NCI-H82 (cell line): ENCODE data around the gene UBE2G2.
A peak's percentile ranks its signal among the peaks of the same experiment; 100 is the strongest.

ENCODE experiments used
- DNase-seq: peaks from one replicate; lab custom pipeline; 2025; lab: John Stamatoyannopoulos, UW

The UBE2G2 gene

GRCh38 chr21:44750675-44751025 lies 51.0 kb downstream of the UBE2G2 start:
- DNase-seq: no peak

DNA sequence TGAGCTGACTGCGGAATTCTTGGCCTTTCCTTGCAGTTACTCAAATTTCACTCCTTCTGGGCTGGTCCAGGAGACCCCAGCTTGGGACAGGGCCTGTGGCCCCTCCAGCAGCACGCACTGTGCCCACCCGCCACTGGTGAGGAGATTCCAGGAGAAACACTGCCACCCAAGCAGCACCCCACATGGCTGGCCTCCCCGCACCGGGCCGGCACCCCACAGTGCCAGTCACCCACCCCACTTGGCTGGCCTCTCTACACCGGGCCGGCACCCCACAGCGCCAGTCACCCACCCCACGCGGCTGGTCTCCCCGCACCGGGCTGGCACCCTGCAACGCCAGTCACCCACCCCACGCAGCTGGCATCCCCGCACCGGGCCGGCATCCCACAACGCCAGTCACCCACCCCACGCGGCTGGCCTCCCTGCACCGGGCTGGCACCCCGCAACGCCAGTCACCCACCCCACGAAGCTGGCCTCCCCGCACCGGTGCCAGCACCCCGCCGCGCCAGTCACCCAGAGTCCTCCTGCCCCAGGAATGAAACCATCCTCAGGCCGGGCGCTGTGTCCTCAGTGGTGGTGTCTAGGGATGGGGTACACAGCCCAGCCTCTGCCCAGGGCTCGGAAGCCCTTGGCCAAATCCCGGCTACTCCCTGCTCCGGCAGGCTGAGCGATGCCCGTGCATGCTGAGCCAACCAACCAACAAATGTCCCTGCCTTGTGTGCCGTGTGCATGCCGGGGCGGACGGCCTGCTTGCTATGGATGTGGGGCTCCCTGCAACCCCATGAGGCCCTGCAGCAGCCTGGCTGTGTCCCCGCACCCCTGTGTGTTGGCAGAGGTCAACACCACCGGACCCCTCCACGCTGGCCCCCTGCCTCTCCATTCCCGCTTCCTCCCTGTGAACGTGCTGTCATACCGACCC lies 51.6 kb downstream of the UBE2G2 start:
- no peak for DNase-seq

DNA sequence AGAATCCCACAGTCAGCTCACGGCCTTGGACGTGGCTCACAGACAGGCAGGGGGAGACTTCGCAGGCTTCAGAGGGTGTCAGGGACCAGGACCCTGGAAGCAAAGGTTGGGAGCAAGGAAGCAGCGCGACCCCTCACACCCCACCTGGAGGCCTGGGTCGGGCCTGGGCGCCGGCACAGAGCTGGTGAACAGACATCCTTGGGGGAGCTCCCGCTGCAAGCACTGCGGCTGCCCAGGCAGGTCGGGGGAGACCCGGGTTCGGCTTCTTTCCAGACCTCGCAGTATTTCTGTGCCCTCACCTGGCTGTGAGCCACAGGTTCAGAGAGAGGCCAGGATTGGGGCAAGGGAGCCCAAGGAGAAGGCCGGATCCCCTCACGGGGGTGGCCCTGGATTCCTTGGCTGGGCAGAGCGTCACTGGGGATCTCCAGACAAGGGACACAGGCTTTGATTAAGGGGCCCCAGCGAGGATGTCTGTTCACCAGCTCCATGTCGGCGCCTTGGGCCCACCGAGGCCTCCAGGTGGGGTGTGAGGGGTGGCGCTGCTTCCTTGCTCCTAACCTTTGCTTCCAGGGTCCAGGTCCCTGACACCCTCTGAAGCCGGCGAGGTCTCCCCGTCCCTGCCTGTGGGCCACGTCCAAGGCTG lies 52.4 kb downstream of the UBE2G2 start:
- DNase-seq: no peak

GRCh38 chr21:44748621-44749020 lies 53.0 kb downstream of the UBE2G2 start:
- DNase-seq: no peak

DNA sequence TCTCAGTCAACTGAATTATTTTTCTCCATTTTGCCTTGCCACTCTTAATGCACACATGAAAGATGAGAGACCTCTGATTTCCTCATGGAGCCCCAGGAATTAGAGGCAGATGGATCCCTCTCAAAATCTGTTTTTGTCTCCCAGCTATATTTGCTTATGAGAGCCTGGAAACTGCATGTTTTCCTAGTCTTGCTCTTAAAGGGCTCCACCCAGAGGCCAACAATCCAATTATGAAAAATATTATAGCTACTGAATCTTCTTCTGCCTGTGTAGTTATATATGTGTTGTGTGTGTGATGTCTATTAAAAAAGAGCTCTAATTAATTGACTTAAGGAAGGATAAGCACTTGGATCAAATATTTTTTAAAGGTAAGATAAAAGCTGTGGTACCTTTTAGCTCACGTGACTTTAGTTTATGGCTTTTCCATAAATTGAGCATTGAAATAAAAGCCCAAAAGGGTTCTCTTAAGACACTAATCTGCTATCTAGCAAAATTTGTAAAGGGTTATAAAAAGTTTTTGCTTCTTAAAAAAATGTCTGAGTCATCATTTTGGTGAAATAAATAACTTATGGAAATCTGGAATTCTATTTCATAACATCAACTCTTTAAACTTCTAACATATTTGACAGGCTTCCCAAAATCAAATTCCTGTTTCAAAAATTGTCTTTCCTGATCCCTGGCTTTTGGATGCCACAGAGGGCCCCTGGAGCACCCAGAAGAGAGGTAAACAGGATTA lies 59.0 kb downstream of the UBE2G2 start:
- DNase-seq: peak; percentile 86

DNA sequence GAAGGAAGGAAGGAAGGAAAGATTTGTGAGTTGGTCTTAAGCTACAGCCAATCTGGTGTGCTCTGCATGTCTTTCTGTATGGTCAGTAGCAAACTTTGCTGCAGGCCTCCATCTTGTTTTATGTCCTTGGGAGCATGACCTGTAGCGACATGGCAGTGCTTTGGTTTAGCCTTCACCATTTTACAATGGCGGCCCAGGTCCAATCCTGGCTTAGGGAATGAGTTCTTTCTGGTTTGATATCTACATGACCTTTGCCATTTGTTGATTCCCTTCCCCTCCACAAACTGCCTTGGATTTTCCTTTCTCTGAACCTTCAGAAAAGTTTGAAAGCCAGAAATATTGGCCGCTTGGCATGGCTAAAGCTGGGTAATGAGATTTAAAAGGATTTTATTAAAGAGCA lies 59.7 kb downstream of the UBE2G2 start:
- peak; percentile 78 for DNase-seq

DNA sequence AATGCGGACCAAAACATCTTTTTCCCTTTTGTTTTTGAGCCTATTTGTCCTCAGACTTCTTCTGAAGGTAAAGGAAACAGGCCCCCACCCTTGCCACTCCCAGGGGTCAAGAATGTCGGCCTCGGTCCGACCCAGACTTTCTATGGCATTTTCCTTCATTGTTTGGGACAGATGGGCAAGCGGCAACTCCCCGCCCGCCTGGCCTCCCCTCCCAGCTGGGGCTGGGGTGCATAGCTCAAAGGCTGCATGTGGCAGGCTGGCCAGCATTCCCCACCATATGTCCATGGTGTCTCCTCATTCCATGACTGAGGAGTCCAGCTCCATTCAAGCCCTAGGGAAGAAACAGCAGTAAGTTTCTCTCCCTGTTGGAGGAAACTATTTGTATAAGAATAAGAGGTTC lies 60.9 kb downstream of the UBE2G2 start:
- DNase-seq: no peak

GRCh38 chr21:44739316-44739715 lies 62.3 kb downstream of the UBE2G2 start:
- no peak for DNase-seq

DNA sequence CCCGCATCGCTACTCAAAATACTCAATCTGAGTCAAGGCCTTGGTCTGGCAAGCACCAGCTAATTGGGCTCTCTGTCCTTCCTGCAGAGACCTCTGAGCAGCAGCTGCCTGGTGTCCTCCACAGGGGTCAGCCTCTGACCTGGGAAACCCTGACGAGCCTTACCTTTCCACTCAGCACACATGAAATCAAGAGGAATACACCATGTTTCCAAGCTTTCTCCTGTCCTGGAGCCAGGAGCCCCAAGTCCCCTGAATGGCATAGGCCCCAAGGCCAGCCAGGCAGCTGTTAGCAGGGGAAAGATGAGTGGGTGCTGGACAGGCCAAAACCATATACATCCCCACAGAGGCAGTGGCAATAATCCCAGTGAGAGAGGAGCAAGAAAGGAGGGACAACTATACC lies 63.0 kb downstream of the UBE2G2 start:
- DNase-seq: no peak

DNA sequence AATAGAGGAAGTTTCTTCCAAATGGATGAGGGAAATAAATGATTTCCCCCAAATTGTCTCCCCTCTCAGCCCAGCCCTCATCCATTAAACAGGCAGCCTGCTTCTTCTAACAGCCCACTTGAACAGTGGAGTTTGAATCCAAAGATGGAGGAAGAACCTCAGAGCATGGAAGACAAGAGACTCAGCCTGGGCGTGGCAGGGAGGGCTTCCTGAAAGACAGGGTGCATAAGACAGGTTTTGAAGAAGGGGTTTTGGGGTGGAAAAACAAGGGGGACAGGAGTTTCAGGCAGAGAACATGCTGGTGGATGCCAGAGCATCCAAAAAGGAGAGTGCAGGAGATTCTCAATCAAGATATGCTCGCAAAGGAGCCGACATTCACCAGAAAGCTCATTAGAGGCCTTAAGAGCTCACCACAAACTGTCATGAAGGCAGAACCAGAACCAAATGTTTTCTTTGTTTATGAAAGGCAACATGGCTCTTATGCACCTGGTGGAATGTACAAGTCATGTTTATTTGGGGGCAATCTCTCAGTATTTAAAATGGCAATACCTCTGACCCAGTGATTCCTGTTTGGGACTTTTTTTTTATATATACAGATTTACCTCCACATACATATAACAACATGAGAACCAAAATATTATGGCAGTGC lies 63.8 kb downstream of the UBE2G2 start:
- no peak for DNase-seq

GRCh38 chr21:44736291-44737004 lies 65.2 kb downstream of the UBE2G2 start:
- no peak for DNase-seq

DNA sequence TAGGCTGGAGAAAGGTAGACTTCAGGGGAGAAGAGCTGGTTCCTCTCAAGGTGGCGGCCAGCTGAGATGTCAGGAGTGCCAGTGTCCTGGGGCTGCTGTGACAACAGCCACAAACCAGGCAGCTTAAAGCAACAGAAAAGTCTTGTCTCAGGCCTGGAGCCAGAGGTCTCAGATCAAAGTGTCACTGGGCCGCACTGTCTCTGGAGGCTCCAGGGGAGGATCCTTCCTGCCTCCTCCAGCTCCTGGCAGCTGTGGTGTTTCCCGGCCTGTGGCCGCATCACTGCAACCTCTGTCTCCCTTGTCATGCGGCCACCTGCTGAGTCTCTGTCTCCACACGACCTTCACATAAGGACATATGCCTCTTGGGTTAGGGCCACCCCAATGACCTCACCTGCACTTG lies 65.8 kb downstream of the UBE2G2 start:
- DNase-seq: no peak

DNA sequence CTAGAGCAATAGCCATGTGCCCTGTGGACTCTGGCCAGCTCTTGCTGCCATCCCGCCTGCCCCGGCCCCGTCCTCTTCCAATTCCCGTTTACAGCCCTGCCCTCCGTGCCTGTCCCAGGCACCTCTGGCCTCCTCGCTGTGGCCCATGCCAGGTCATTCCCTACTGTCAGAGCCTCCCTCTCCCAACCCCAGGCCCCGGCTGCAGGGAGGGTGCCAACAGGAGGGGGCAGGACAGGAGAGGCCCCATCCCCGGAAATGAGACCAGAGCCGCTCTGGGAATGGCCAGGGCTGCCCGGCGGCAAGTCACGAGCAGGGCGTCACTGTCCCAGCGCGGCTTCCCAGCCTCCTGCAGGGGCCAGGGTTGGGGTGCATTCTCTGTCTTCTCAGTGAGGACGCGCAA lies 66.8 kb downstream of the UBE2G2 start:
- no peak for DNase-seq

GRCh38 chr21:44734026-44734745 lies 67.4 kb downstream of the UBE2G2 start:
- no peak for DNase-seq

DNA sequence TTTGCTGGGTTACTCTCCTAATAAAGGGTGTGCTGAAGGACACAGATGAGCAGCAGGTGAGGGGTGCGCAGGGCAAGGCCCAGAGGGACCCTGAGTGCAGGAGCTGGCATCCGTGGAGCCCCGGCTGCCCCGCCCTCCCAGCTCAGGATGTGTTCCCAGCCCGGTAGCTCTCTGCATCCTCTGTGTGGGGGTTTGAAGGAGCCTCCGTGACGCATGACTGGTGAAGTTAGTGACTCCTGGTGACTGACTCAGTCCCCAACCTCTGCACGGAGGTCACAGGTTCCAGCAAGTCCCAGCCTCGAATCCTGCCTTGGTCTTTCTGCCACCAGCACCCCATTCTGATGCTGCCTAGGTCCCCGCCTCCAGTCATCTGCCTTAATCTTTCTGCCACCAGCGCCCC lies 68.7 kb downstream of the UBE2G2 start:
- DNase-seq: no peak

- DNase-seq: no peak
Observed at GRCh38 chr21:44732263-44732662, 69.4 kb downstream of the UBE2G2 start.

GRCh38 chr21:44730951-44731579 lies 70.6 kb downstream of the UBE2G2 start:
- DNase-seq: no peak

- no peak for DNase-seq
Observed at GRCh38 chr21:44730028-44730395, 71.6 kb downstream of the UBE2G2 start.

DNA sequence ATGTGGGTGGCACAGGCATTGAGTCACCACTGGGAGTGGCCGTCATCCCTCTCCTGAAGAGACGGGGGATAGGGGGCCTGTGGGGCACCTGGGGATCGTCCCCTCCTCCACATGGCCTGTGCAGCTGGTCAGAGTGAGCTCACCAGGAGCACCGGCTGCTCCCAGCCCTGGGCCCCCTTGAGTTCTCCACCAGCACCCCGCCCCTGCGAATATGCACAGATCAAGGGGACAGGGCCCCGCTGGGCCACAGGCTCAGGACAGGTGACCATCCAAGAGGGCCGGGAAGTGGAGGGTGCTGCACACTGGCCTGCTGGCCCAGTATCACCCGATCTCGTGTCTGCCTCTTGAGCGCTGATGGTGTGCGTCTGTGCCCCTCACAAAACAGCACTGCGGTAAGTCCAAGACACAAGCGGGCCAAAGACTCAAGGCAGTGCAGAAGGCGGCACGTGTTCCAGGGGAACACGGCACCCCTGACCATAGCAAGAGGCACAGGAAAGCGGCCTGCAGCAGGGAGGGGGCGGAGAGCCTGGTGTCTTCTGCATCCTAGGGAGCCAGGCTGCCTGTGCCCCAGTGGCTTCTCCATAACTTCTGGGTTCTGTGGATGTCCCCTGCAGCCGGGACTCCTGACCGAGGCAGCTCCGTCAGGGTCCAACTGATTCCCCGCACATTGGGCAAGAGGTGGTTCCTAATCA lies 72.1 kb downstream of the UBE2G2 start:
- DNase-seq: no peak

GRCh38 chr21:44728716-44729115 lies 72.9 kb downstream of the UBE2G2 start:
- DNase-seq: no peak
